ENCODE measurements around the gene HERC2. TPM values are rescaled to one million over a fixed set of nuclear protein-coding genes. Genes with fewer than 3 reads are reported as not detected.

Gene HERC2
- total RNA-seq, 6 experiments from 2014 or later = 21.8 to 30.2 (median 27.0) TPM

DNA sequence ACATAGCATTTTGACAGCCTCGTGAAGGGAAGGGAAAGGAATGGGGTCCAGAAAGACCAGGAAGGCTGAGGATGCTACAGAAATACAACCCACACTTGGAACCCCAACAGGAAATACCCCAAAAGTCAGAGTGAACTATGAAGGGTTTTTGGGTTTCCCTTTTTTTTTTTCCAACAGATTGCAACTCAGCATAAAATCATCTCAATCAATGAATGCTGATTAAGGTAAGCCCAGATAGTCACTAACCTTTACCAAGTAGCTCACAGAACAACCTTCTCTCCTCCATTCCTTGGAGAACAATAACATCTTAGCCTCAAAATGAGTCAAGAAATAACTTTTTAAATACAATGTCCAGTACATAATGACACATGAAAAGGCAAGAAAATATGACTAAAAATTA is 129.2 kb downstream of the HERC2 start:
- DNase-seq = no peak
- intact Hi-C loops (cut with DNase I) = no loop called here
- no peaks in the 10 kb centered on the region for H3K27me3 ChIP-seq
- H3K4me1 ChIP-seq = no peaks in the 10 kb centered on the region
- no peaks in the 10 kb centered on the region for H3K9me3 ChIP-seq
- WGBS (ENCODE audit: insufficient coverage, low coverage, low lambda C conversion rate, missing lambda C conversion rate) = 60% methylated on average over 1 of the region's 1 CpG
- H3K27ac ChIP-seq = no peak overlapping the region
- H3K36me3 ChIP-seq = peaks cover 2 to 41% (median 10%) of the 10 kb centered on the region in 4 donors
- TF ChIP-seq, protein P1, sequence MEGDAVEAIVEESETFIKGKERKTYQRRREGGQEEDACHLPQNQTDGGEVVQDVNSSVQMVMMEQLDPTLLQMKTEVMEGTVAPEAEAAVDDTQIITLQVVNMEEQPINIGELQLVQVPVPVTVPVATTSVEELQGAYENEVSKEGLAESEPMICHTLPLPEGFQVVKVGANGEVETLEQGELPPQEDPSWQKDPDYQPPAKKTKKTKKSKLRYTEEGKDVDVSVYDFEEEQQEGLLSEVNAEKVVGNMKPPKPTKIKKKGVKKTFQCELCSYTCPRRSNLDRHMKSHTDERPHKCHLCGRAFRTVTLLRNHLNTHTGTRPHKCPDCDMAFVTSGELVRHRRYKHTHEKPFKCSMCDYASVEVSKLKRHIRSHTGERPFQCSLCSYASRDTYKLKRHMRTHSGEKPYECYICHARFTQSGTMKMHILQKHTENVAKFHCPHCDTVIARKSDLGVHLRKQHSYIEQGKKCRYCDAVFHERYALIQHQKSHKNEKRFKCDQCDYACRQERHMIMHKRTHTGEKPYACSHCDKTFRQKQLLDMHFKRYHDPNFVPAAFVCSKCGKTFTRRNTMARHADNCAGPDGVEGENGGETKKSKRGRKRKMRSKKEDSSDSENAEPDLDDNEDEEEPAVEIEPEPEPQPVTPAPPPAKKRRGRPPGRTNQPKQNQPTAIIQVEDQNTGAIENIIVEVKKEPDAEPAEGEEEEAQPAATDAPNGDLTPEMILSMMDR (IDR thresholded peaks at IDR 0.05) = no peak
- no peak for TF ChIP-seq POLR2A (IDR thresholded peaks at IDR 0.05)
- H3K4me3 ChIP-seq = no peak overlapping the region
- ATAC-seq = no peak

DNA sequence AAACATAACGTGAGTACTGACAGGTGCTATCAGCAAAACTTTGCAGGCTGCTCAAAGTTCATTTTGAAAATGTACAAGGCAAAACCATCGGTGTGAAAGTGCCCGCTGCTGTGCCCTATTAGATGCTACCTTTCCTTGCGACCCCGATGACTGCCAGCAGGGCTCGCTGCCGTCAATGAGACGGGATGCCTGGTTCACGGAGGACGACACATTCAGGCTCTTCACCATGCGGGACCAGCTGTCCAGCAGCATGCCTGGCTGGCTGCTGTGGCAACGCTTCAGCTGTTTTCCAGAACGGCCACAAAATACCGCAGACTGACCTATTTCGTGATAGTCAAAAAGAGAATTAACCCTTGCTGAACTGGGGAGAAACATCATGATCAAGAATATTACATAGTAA is 130.1 kb downstream of the HERC2 start:
- Histone ChIP-seq H3K36me3 (peaks cover 2 to 45% (median 10%) of the 10 kb centered on the region in 4 donors), H3K4me1 (no peaks in the 10 kb centered on the region), H3K27me3 (no peaks in the 10 kb centered on the region), H3K4me3 (no peak overlapping the region), H3K27ac (no peak overlapping the region), H3K9me3 (no peaks in the 10 kb centered on the region)
- intact Hi-C loops (cut with DNase I) = no loop called here
- DNase-seq (no peak), ATAC-seq (peak in 1 of 4 donors; percentile 18)
- 35% methylated on average over 6 of the region's 15 CpGs for WGBS (ENCODE audit: insufficient coverage, low coverage, low lambda C conversion rate, missing lambda C conversion rate)
- TF ChIP-seq POLR2A (IDR thresholded peaks at IDR 0.05) = no peak
- TF ChIP-seq, protein P1 (IDR thresholded peaks at IDR 0.05) = peak in 2 of 4 donors; percentile 7

DNA sequence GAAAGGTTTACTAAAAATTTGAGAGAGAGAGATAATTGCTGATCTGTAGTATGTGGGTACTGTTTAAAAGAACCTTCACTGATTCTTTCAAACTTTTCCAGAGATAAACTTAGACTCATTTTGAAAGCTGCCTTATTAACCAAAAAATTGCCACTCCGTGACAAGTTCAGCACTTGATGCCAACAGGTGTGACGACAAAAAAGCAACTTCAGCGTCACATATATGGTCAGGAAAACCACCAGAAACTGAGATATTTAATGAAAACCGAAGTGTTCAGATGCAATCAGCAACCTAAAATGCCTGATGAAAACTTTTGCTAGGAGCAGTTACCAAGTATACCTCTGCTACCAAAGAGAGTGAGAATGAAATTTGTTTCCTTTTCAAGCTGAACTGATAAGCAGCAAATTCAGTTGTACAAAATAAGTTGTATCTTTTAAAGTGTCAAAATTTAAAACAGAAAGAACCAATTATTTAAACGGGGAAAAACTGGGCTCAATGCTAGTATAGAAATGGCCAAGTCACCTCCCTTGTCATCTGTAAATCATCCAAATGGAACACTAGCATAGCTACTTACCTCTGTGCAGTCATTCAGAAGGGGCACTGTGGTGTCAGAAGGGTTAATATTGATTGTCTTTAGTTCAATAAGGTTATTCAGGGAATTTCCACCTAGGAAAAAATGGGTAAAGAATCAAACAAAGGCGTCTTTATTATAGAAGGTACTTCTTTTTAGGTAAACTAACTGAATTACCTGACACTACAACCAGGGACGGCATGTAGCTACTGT is 131.4 kb downstream of the HERC2 start:
- ATAC-seq (no peak), DNase-seq (no peak)
- Histone ChIP-seq H3K27ac (no peak overlapping the region), H3K4me1 (no peaks in the 10 kb centered on the region), H3K36me3 (peaks cover 2 to 56% (median 10%) of the 10 kb centered on the region in 4 donors), H3K4me3 (no peak overlapping the region), H3K9me3 (no peaks in the 10 kb centered on the region), H3K27me3 (no peaks in the 10 kb centered on the region)
- TF ChIP-seq POLR2A (IDR thresholded peaks at IDR 0.05) = no peak
- intact Hi-C loops (cut with DNase I) = no loop called here
- 87% methylated on average over 7 of the region's 7 CpGs for WGBS (ENCODE audit: insufficient coverage, low coverage, low lambda C conversion rate, missing lambda C conversion rate)

DNA sequence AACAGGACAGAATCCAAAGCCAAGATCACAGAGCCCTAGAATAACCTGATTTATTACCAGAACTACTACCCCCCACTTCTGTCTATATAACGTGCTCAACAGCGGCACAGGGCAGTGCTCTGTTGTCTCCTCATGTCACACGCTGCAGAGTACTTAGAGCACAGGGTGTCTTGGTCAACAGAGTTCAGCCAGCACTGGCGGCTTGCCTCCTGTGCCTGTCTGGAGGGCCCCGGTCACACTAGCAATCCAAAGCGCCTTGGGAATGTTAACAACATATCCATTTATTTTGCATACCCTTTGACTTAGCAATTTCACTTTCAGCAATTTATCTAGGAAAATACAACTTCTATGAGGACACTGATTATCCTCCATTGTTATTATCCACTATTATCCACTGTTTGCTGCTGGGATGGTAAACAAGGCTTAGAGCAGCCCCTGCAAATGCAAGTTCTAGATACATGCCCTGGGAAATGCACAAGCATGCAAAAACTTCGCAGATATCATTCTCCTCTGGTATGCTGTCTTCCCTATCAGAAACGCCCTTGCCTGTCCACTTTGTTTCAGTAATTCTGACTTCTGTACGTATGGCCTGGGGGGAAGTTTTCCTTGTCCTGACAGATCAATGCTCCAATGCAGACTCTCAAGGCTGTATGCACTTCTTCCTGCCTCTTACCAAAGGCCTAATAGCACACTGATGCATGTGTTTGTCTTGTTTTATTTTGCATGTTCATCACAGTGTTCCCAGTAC is 136.7 kb downstream of the HERC2 start:
- Histone ChIP-seq H3K4me3 (no peak overlapping the region), H3K27ac (no peak overlapping the region), H3K4me1 (no peaks in the 10 kb centered on the region), H3K9me3 (no peaks in the 10 kb centered on the region), H3K36me3 (peaks cover 0 to 41% (median 3%) of the 10 kb centered on the region in 4 donors), H3K27me3 (no peaks in the 10 kb centered on the region)
- peak in 1 of 4 donors; percentile 71 for ATAC-seq
- no peak for DNase-seq
- intact Hi-C loops (cut with DNase I) = no loop called here
- 86% methylated on average over 9 of the region's 9 CpGs for WGBS (ENCODE audit: insufficient coverage, low coverage, low lambda C conversion rate, missing lambda C conversion rate)
- TF ChIP-seq, protein P1 (IDR thresholded peaks at IDR 0.05) = no peak
- TF ChIP-seq POLR2A (IDR thresholded peaks at IDR 0.05) = no peak

DNA sequence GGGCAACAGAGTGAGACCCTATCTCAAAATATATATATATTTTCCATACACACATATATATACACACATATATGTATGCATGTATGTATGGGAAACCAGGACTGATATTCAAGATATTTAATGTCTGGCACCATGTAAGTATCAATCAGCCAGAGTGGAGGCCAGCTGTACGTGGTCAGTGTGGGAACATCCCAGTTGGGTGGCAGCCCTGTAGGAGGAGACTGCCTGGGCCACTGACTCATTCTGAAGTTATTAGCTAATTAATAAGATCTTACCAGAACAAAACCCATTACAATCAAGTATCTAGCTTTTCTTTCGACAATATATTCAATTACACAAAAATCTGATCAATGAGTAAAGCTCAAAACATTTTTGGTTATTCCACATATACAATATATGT is 137.8 kb downstream of the HERC2 start:
- no peak for TF ChIP-seq POLR2A (IDR thresholded peaks at IDR 0.05)
- TF ChIP-seq, protein P1 (IDR thresholded peaks at IDR 0.05) = no peak
- H3K27me3 ChIP-seq = no peaks in the 10 kb centered on the region
- peaks cover 0 to 43% (median 9%) of the 10 kb centered on the region in 4 donors for H3K36me3 ChIP-seq
- ATAC-seq (no peak), DNase-seq (no peak)
- no peak overlapping the region for H3K27ac ChIP-seq
- H3K4me3 ChIP-seq = no peak overlapping the region
- intact Hi-C loops (cut with DNase I) = no loop called here
- WGBS (ENCODE audit: insufficient coverage, low coverage, low lambda C conversion rate, missing lambda C conversion rate) = 100% methylated on average over 2 of the region's 2 CpGs
- H3K9me3 ChIP-seq = no peaks in the 10 kb centered on the region
- H3K4me1 ChIP-seq = no peaks in the 10 kb centered on the region
